K562 (cell line): ENCODE data around the gene PUM2. TPM values are rescaled to one million over a fixed set of nuclear protein-coding genes. Genes with fewer than 3 reads are reported as not detected.

Experiments
- CREB3L1 ChIP-seq: fragments of 450-650 bp; IDR thresholded peaks from 2 replicates; pipeline ENCODE4 v1.6.1; 2014; ENCODE audit warnings: low read depth, mild to moderate bottlenecking, moderate library complexity, borderline replicate concordance
- MECOM ChIP-seq: fragments of 250-450 bp; sonication (Bioruptor Pico); IDR thresholded peaks from 2 replicates; pipeline ENCODE4 v1.8.0; 2022; ENCODE audit warnings: inconsistent platforms
- PHB ChIP-seq: fragments of 250-450 bp; sonication (Bioruptor Pico); IDR thresholded peaks from 2 replicates; pipeline ENCODE4 v1.5.0; 2021
- RB1 ChIP-seq: fragments of 450-650 bp; IDR thresholded peaks from 2 replicates; pipeline ENCODE4 v1.6.1; 2017; ENCODE audit warnings: low read depth, mild to moderate bottlenecking
- polyA plus RNA-seq, 8 experiments: library from polyadenylated mRNA; depleted of rRNA in 4 of 8; stranded (reverse) in 5 of 8; unstranded in 3 of 8; fragments of >200 nt; fragmentation: Nextera tagmentation in 2 of 8; fragmentation: Illumina TruSeq in 1 of 8; extraction: Ambion mirVana in 2 of 8; extraction: Trizol in 1 of 8; gene quantifications; 2 replicates each; pipeline versions ENCODE4 v1.2.1 to v1.2.3, GENCODE V29; 2011 to 2014; ENCODE audit warnings: inconsistent platforms in 1 of 8, missing spikeins in 1 of 8
- total RNA-seq, 7 experiments: library from RNA; depleted of rRNA in 6 of 7; stranded (reverse); fragments of >200 nt in 6 of 7; fragmentation: Illumina TruSeq in 2 of 7; extraction: Trizol in 2 of 7; gene quantifications; 2 replicates each; pipeline versions ENCODE4 v1.2.1 to v1.2.3, GENCODE V29; 2011 to 2021; ENCODE audit warnings: low replicate concordance in 1 of 7
- TF ChIP-seq, protein P1 (sequence below): fragments of 450-650 bp; formaldehyde crosslinking; IDR thresholded peaks from 2 replicates; pipeline ENCODE4 v1.4.0; 2022; ENCODE audit warnings: missing genetic modification characterization
- TF ChIP-seq, protein P2 (sequence below), 2 experiments: fragments of 450-650 bp; formaldehyde crosslinking in 1 of 2; IDR thresholded peaks; 2 replicates each; pipeline versions ENCODE4 v1.4.0 to v1.6.1; 2014 to 2020; ENCODE audit warnings: mild to moderate bottlenecking in 2 of 2, borderline replicate concordance in 1 of 2, low read depth in 1 of 2

Gene PUM2
- total and polyA plus RNA-seq, 9 of the 15 experiments (the other 6 are each of a cell fraction or from before 2014, with no cell fraction given) = 13.4 to 61.9 (median 28.3) TPM

DNA sequence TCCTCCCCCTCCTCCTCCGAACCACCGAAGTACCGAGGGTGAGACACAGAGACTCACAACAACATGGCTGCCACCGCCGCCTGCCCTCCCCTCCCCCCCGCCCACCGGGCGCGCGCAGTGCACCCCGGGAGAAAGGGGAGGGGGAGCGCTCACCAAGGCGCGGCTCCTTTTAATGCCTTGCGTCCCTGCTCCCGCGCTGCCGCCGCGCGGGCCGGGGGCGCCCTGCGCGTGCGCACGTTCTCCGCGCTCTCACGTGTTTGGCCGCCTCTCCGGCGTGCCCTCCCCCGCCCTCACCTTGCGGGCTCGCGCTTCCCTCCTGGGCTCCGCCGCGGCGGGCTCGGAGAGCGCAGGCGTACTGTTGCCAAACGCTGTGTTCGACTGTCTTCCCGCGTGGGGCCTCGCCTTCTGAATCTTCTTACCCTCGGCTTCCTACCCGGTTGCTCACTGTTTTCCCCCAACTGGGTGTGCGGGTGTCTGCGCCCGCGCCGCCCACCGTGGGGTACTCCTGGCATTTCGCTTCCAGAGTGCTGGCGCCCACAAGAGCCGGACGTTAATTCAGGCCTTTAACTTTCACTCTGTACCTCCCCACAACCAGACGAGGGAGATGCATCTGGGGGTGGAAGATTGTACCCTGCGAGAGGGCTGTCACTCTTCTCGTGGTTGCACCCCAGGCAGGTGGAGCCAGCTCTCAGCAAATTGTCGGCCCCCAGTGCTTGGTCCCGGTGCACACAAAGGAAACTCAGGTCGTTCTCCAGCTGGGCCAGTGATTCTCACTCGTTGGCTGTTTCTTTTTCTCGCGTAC lies at the start of gene PUM2 (continued):
- TF ChIP-seq, protein P1, sequence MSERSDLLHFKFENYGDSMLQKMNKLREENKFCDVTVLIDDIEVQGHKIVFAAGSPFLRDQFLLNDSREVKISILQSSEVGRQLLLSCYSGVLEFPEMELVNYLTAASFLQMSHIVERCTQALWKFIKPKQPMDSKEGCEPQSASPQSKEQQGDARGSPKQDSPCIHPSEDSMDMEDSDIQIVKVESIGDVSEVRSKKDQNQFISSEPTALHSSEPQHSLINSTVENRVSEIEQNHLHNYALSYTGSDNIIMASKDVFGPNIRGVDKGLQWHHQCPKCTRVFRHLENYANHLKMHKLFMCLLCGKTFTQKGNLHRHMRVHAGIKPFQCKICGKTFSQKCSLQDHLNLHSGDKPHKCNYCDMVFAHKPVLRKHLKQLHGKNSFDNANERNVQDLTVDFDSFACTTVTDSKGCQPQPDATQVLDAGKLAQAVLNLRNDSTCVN (CRISPR knock-in tag) = no peak
- TF ChIP-seq CREB3L1 = peak; percentile 66; the same call in 1 of the 2 replicates
- TF ChIP-seq RB1 = peak; percentile 96
- TF ChIP-seq MECOM (CRISPR knock-in tag) = no peak
- TF ChIP-seq, protein P2, sequence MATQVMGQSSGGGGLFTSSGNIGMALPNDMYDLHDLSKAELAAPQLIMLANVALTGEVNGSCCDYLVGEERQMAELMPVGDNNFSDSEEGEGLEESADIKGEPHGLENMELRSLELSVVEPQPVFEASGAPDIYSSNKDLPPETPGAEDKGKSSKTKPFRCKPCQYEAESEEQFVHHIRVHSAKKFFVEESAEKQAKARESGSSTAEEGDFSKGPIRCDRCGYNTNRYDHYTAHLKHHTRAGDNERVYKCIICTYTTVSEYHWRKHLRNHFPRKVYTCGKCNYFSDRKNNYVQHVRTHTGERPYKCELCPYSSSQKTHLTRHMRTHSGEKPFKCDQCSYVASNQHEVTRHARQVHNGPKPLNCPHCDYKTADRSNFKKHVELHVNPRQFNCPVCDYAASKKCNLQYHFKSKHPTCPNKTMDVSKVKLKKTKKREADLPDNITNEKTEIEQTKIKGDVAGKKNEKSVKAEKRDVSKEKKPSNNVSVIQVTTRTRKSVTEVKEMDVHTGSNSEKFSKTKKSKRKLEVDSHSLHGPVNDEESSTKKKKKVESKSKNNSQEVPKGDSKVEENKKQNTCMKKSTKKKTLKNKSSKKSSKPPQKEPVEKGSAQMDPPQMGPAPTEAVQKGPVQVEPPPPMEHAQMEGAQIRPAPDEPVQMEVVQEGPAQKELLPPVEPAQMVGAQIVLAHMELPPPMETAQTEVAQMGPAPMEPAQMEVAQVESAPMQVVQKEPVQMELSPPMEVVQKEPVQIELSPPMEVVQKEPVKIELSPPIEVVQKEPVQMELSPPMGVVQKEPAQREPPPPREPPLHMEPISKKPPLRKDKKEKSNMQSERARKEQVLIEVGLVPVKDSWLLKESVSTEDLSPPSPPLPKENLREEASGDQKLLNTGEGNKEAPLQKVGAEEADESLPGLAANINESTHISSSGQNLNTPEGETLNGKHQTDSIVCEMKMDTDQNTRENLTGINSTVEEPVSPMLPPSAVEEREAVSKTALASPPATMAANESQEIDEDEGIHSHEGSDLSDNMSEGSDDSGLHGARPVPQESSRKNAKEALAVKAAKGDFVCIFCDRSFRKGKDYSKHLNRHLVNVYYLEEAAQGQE (IDR thresholded peaks at IDR 0.05; ENCODE audit: borderline replicate concordance) = no peak
- TF ChIP-seq, protein P2 (CRISPR knock-in tag; IDR thresholded peaks at IDR 0.05; ENCODE audit: low read depth) = no peak
- TF ChIP-seq PHB (CRISPR knock-in tag) = no peak
- TF ChIP-seq, all 486 proteins: peak for 153
